A549 (cell line): Measurements from ENCODE around the gene SPAG6.

ENCODE experiments used
- BHLHE40 ChIP-seq: IDR thresholded peaks from 2 replicates; pipeline ENCODE4 v1.6.1; 2012; ENCODE audit warnings: low read depth, low read length, inconsistent platforms
- CHD2 ChIP-seq: fragments of 150-350 bp; IDR thresholded peaks from 2 replicates; pipeline ENCODE4 v1.6.1; 2014; ENCODE audit warnings: low read length; ENCODE audit not compliant: partially characterized antibody
- CTCF ChIP-seq: fragments of >200 bp; sonication (Bioruptor Twin); formaldehyde crosslinking; IDR thresholded peaks from 3 replicates; pipeline ENCODE4 v1.5.1; 2016
- E2F6 ChIP-seq: IDR thresholded peaks from 2 replicates; pipeline ENCODE4 v1.6.1; 2012; ENCODE audit warnings: low read depth, borderline replicate concordance
- JUN ChIP-seq, 2 experiments: fragments of >200 bp; sonication (Bioruptor Twin); formaldehyde crosslinking; IDR thresholded peaks; 2 replicates in 1 of 2; 3 replicates in 1 of 2; pipeline ENCODE4 v1.6.1; 2016 to 2017
- JUNB ChIP-seq: fragments of >200 bp; sonication (Bioruptor Twin); formaldehyde crosslinking; IDR thresholded peaks from 2 replicates; pipeline ENCODE4 v1.6.1; 2016
- POLR2A ChIP-seq: IDR thresholded peaks from 2 replicates; pipeline ENCODE4 v1.6.1; 2012; ENCODE audit warnings: mild to moderate bottlenecking, low read length
- RAD21 ChIP-seq, 2 experiments: fragments of >200 bp in 1 of 2; sonication (Bioruptor Twin) in 1 of 2; formaldehyde crosslinking in 1 of 2; IDR thresholded peaks in 1 of 2; conservative IDR thresholded peaks in 1 of 2; 2 replicates in 1 of 2; 3 replicates in 1 of 2; pipeline ENCODE4 v1.6.1; 2012 to 2018; ENCODE audit warnings: inconsistent platforms in 1 of 2
- SREBF2 ChIP-seq: fragments of 450-650 bp; IDR thresholded peaks from 2 replicates; pipeline ENCODE4 v1.6.1; 2014; ENCODE audit warnings: mild to moderate bottlenecking, moderate library complexity
- USF2 ChIP-seq: fragments of 450-650 bp; IDR thresholded peaks from 2 replicates; pipeline ENCODE4 v1.6.1; 2014; ENCODE audit warnings: antibody characterized with exemption

- TF ChIP-seq BHLHE40 (no peak), CTCF (no peak), SREBF2 (no peak), JUNB (no peak), RAD21 (conservative IDR thresholded peaks at IDR 0.05 in 1 of 2, IDR thresholded peaks at IDR 0.05 in 1 of 2) (no peak), CHD2 (no peak), POLR2A (no peak), E2F6 (no peak), USF2 (no peak), JUN (IDR thresholded peaks at IDR 0.05) (no peak)
Observed at GRCh38 chr10:22458272-22459038, 113.2 kb downstream of the SPAG6 start.
